ENCODE measurements around the gene IDE. TPM values are rescaled to one million over a fixed set of nuclear protein-coding genes. Genes with fewer than 3 reads are reported as not detected.

IDE gene
- total RNA-seq, 4 donors from 2014 or later = 41.2 to 71.0 (median 52.9) TPM

- Histone ChIP-seq H3K4me1 (peaks cover 11 to 12% of the 10 kb centered on the region in 2 donors), H3K27ac (no peak overlapping the region), H3K9me3 (no peaks in the 10 kb centered on the region), H3K36me3 (no peaks in the 10 kb centered on the region), H3K4me3 (no peak overlapping the region), H3K27me3 (no peaks in the 10 kb centered on the region)
- no peak for ATAC-seq
- no peak for DNase-seq
- in situ Hi-C loops (cut with MboI; ENCODE audit: low sequenced_read_pairs in 4 of 4) = loop anchor here in 2 of 4 donors (5.0 to 10.0 kb wide), 2 partner anchors 347 to 350 kb away; no protein-coding TSS in a partner anchor
- TF ChIP-seq CTCF (IDR thresholded peaks at IDR 0.05 in 4 of 5, conservative IDR thresholded peaks at IDR 0.05 in 1 of 5) = no peak
- intact Hi-C loops (cut with DNase I; ENCODE audit: low total_unique reads) = loop anchor here (5.0 kb wide), 2 partner anchors 142 to 1027 kb away; partner anchors contain the start of genes CPEB3 and MARCHF5
Measured at GRCh38 chr10:92434385-92434784, 139.5 kb downstream of the IDE start.

GRCh38 chr10:92432596-92432995, 141.3 kb downstream of the IDE start:
- peak overlapping the region; percentile 35 to 61 (median 49) for H3K27ac ChIP-seq
- intact Hi-C loops (cut with DNase I; ENCODE audit: low total_unique reads) = loop anchor here (5.0 kb wide), 2 partner anchors 140 to 1025 kb away; partner anchors contain the start of genes CPEB3 and MARCHF5
- H3K4me3 ChIP-seq = no peak overlapping the region
- peak in 1 of 2 donors; percentile 30 for ATAC-seq
- no peaks in the 10 kb centered on the region for H3K27me3 ChIP-seq
- DNase-seq = no peak
- no peaks in the 10 kb centered on the region for H3K36me3 ChIP-seq
- H3K9me3 ChIP-seq = no peaks in the 10 kb centered on the region
- peaks cover 11 to 12% of the 10 kb centered on the region in 2 donors for H3K4me1 ChIP-seq
- in situ Hi-C loops (cut with MboI; ENCODE audit: low sequenced_read_pairs in 4 of 4) = loop anchor here in 2 of 4 donors (5.0 to 10.0 kb wide), 2 partner anchors 345 to 348 kb away; no protein-coding TSS in a partner anchor
- TF ChIP-seq CTCF (IDR thresholded peaks at IDR 0.05 in 4 of 5, conservative IDR thresholded peaks at IDR 0.05 in 1 of 5) = no peak
- no peak for TF ChIP-seq POLR2A (IDR thresholded peaks at IDR 0.05)

GRCh38 chr10:92430103-92430502, 143.8 kb downstream of the IDE start:
- TF ChIP-seq CTCF (IDR thresholded peaks at IDR 0.05 in 4 of 5, conservative IDR thresholded peaks at IDR 0.05 in 1 of 5) = no peak
- H3K27ac ChIP-seq = peak overlapping the region in 3 of 4 donors; percentile 27 to 29 (median 28)

GRCh38 chr10:92421550-92421949, 152.3 kb downstream of the IDE start:
- DNase-seq = no peak
- Histone ChIP-seq H3K4me1 (peaks cover 0 to 9% of the 10 kb centered on the region in 2 donors), H3K36me3 (no peaks in the 10 kb centered on the region), H3K9me3 (no peaks in the 10 kb centered on the region), H3K27ac (no peak overlapping the region), H3K27me3 (peaks cover 18 to 28% (median 23%) of the 10 kb centered on the region in 3 donors), H3K4me3 (no peak overlapping the region)
- intact Hi-C loops (cut with DNase I; ENCODE audit: low total_unique reads) = no loop called here
- no peak for ATAC-seq
- in situ Hi-C loops (cut with MboI; ENCODE audit: low sequenced_read_pairs in 4 of 4) = no loop called here
- TF ChIP-seq POLR2A (IDR thresholded peaks at IDR 0.05) (no peak), CTCF (IDR thresholded peaks at IDR 0.05 in 4 of 5, conservative IDR thresholded peaks at IDR 0.05 in 1 of 5) (no peak)

More at GRCh38 chr10:92430103-92430502, 143.8 kb downstream of the IDE start:
- no peaks in the 10 kb centered on the region for H3K27me3 ChIP-seq
- in situ Hi-C loops (cut with MboI; ENCODE audit: low sequenced_read_pairs in 4 of 4) = loop anchor here in 2 of 4 donors (5.0 to 10.0 kb wide), 2 partner anchors 343 to 345 kb away; no protein-coding TSS in a partner anchor
- intact Hi-C loops (cut with DNase I; ENCODE audit: low total_unique reads) = loop anchor here (5.0 kb wide), 2 partner anchors 138 to 1023 kb away; partner anchors contain the start of genes CPEB3 and MARCHF5
- DNase-seq (no peak), ATAC-seq (no peak)
- H3K9me3 ChIP-seq = no peaks in the 10 kb centered on the region
- no peak overlapping the region for H3K4me3 ChIP-seq
- peaks cover 11 to 12% of the 10 kb centered on the region in 2 donors for H3K4me1 ChIP-seq
- no peaks in the 10 kb centered on the region for H3K36me3 ChIP-seq
